MM.1S (cell line): ENCODE results near the gene VAV2.

Experiments
- EZH2 ChIP-seq: fragments of 300-600 bp; sonication (generic); optimal IDR thresholded peaks from 2 replicates; pipeline ENCODE3; 2017; ENCODE audit warnings: low read depth, mild to moderate bottlenecking, antibody characterized with exemption, low read length, mixed read lengths
- EZH2phosphoT487 ChIP-seq: fragments of 300-600 bp; sonication (generic); IDR thresholded peaks from 2 replicates; pipeline ENCODE4 v1.6.1; 2018; ENCODE audit warnings: antibody characterized with exemption, low read length
- TF ChIP-seq, protein P1 (sequence below): fragments of 300-600 bp; sonication (generic); IDR thresholded peaks from 2 replicates; pipeline ENCODE4 v1.5.1; 2016; ENCODE audit warnings: antibody characterized with exemption, low read length, mixed read lengths

DNA sequence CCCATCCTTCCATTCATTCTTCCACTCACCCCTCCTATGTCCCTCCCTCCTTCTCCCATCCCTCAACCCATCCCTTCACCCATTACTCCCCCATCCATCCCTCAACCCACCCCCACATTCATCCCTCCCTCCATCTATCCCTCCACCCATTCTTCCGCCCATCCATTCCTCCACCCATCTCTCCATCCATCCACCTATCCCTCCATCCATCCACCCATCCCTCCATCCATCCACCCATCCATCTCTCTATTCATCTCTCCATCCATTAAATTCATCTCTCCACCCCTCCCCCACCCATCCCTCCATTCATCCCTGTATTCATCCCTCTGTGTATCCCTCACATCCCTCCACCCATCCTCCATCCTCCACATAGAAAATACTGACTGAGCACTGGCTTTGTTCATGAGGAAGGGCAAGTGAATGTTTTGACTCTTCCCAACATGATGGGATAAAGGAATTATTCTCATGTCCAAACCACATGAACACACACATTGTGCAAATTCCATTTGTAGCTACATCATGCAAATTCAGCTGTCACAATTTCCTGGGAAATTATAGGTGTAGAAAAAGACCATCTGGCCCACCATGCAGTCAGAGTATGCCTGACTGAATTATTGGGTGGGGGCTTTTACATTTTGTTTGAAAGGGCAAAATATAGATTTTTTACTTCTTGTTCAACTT is 6.9 kb upstream of the VAV2 start:
- TF ChIP-seq, protein P1, sequence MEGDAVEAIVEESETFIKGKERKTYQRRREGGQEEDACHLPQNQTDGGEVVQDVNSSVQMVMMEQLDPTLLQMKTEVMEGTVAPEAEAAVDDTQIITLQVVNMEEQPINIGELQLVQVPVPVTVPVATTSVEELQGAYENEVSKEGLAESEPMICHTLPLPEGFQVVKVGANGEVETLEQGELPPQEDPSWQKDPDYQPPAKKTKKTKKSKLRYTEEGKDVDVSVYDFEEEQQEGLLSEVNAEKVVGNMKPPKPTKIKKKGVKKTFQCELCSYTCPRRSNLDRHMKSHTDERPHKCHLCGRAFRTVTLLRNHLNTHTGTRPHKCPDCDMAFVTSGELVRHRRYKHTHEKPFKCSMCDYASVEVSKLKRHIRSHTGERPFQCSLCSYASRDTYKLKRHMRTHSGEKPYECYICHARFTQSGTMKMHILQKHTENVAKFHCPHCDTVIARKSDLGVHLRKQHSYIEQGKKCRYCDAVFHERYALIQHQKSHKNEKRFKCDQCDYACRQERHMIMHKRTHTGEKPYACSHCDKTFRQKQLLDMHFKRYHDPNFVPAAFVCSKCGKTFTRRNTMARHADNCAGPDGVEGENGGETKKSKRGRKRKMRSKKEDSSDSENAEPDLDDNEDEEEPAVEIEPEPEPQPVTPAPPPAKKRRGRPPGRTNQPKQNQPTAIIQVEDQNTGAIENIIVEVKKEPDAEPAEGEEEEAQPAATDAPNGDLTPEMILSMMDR, result no peak
- TF ChIP-seq EZH2 (no peak), EZH2phosphoT487 (no peak)
